ENCODE data around the gene PPIL6. TPM values are rescaled to one million over a fixed set of nuclear protein-coding genes. Genes with fewer than 3 reads are reported as not detected.

The PPIL6 gene
- polyA plus RNA-seq, 1 donor (not counting 4 experiments of a cell fraction or from before 2014, with no cell fraction given), result 1.4 TPM

DNA sequence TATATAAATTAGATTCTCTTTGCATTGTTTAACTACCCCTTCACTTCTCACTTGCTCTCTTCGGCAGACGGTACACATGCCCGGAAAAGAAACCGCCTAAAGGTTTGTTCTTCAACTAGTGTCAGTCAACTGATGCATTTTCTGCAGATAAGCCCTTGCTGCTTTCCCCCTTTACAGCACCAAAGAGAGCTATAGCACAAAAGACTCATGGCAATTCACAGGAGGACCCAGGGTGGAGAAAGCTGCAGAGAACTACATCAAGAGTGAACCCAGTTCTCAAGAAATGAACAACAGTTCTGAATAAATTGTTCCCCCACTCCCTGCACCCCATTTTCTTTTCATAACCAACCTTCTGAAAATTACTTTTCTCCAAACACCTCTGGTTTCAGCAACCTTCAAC, 67.1 kb downstream of the PPIL6 start:
- Histone ChIP-seq H3K9me1 (ENCODE audit: control insufficient read depth, extremely low read depth, insufficient read depth, low read length) (no peaks in the 10 kb centered on the region), H3K27me3 (ENCODE audit: control insufficient read depth, extremely low read depth, insufficient read depth, low read length) (no peaks in the 10 kb centered on the region), H4K20me1 (ENCODE audit: control insufficient read depth, extremely low read depth, insufficient read depth, low read length) (no peaks in the 10 kb centered on the region), H3K9me3 (ENCODE audit: control insufficient read depth, low read depth, low read length) (no peaks in the 10 kb centered on the region), H3K4me3 (ENCODE audit: control insufficient read depth in 2 of 3, extremely low read depth in 1 of 3, insufficient read depth in 2 of 3, low read depth in 1 of 3, low read length in 3 of 3) (no peak overlapping the region), H3K79me2 (ENCODE audit: control insufficient read depth, insufficient read depth, low read length) (peaks cover 28% of the 10 kb centered on the region), H3K4me2 (ENCODE audit: control insufficient read depth, extremely low read depth, insufficient read depth, low read depth, low read length) (no peak overlapping the region), H3K9ac (ENCODE audit: control insufficient read depth, extremely low read depth, insufficient read depth, low read length) (no peak overlapping the region), H2AFZ (ENCODE audit: control insufficient read depth, low read length) (no peak overlapping the region), H3K36me3 (ENCODE audit: control insufficient read depth in 2 of 2, extremely low read depth in 1 of 2, insufficient read depth in 2 of 2, low read length in 2 of 2) (peaks cover 17 to 42% of the 10 kb centered on the region in 2 experiments), H3K4me1 (ENCODE audit: control insufficient read depth, extremely low read depth, insufficient read depth, low read length) (no peaks in the 10 kb centered on the region), H3K27ac (ENCODE audit: control insufficient read depth, insufficient read depth, low read length) (no peak overlapping the region)
- FAIRE-seq, result no peak
- TF ChIP-seq, protein P1, sequence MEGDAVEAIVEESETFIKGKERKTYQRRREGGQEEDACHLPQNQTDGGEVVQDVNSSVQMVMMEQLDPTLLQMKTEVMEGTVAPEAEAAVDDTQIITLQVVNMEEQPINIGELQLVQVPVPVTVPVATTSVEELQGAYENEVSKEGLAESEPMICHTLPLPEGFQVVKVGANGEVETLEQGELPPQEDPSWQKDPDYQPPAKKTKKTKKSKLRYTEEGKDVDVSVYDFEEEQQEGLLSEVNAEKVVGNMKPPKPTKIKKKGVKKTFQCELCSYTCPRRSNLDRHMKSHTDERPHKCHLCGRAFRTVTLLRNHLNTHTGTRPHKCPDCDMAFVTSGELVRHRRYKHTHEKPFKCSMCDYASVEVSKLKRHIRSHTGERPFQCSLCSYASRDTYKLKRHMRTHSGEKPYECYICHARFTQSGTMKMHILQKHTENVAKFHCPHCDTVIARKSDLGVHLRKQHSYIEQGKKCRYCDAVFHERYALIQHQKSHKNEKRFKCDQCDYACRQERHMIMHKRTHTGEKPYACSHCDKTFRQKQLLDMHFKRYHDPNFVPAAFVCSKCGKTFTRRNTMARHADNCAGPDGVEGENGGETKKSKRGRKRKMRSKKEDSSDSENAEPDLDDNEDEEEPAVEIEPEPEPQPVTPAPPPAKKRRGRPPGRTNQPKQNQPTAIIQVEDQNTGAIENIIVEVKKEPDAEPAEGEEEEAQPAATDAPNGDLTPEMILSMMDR (optimal IDR thresholded peaks at IDR 0.05 in 1 of 3, IDR thresholded peaks at IDR 0.05 in 1 of 3, conservative IDR thresholded peaks at IDR 0.05 in 1 of 3; ENCODE audit: extremely low read depth in 1 of 3, insufficient read depth in 2 of 3, low read length in 3 of 3), result no peak
- no peak for TF ChIP-seq EZH2 (IDR thresholded peaks at IDR 0.05; ENCODE audit: low read length)
- dilution Hi-C loops (cut with MboI; ENCODE audit: extremely low pct_ligation_motif_present, low sequenced_read_pairs), result no loop called here
- DNase-seq (ENCODE audit: low read depth, low spot score), result no peak

DNA sequence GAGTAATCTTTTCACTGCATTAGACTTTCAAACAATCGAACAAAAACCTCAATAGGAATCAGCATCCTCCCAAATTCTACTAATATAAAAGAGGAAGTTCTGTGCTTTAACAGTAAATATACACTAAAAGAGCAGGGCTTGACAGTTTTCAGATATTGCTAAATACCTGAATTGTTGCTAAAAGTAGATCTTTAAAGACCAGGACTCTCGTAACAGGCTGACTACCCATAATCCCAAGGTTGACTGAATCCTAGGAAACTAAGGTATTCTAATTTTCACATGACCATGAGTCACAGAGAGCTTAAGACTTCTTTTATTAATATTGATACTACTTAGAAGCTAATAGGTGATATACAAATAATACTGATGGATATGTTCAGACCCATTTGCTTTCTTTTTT, 68.3 kb downstream of the PPIL6 start:
- Histone ChIP-seq H3K79me2 (ENCODE audit: control insufficient read depth, insufficient read depth, low read length) (peaks cover 18% of the 10 kb centered on the region), H2AFZ (ENCODE audit: control insufficient read depth, low read length) (no peak overlapping the region), H3K27me3 (ENCODE audit: control insufficient read depth, extremely low read depth, insufficient read depth, low read length) (no peaks in the 10 kb centered on the region), H3K9me3 (ENCODE audit: control insufficient read depth, low read depth, low read length) (no peaks in the 10 kb centered on the region), H4K20me1 (ENCODE audit: control insufficient read depth, extremely low read depth, insufficient read depth, low read length) (no peaks in the 10 kb centered on the region), H3K36me3 (ENCODE audit: control insufficient read depth in 2 of 2, extremely low read depth in 1 of 2, insufficient read depth in 2 of 2, low read length in 2 of 2) (peaks cover 18 to 42% of the 10 kb centered on the region in 2 experiments), H3K9ac (ENCODE audit: control insufficient read depth, extremely low read depth, insufficient read depth, low read length) (no peak overlapping the region), H3K27ac (ENCODE audit: control insufficient read depth, insufficient read depth, low read length) (no peak overlapping the region), H3K4me3 (ENCODE audit: control insufficient read depth in 2 of 3, extremely low read depth in 1 of 3, insufficient read depth in 2 of 3, low read depth in 1 of 3, low read length in 3 of 3) (no peak overlapping the region), H3K9me1 (ENCODE audit: control insufficient read depth, extremely low read depth, insufficient read depth, low read length) (no peaks in the 10 kb centered on the region), H3K4me2 (ENCODE audit: control insufficient read depth, extremely low read depth, insufficient read depth, low read depth, low read length) (no peak overlapping the region), H3K4me1 (ENCODE audit: control insufficient read depth, extremely low read depth, insufficient read depth, low read length) (no peaks in the 10 kb centered on the region)
- DNase-seq (ENCODE audit: low read depth, low spot score) (no peak), FAIRE-seq (no peak)
- dilution Hi-C loops (cut with MboI; ENCODE audit: extremely low pct_ligation_motif_present, low sequenced_read_pairs), result no loop called here
- TF ChIP-seq EZH2 (IDR thresholded peaks at IDR 0.05; ENCODE audit: low read length), result no peak
- TF ChIP-seq, protein P1 (optimal IDR thresholded peaks at IDR 0.05 in 1 of 3, IDR thresholded peaks at IDR 0.05 in 1 of 3, conservative IDR thresholded peaks at IDR 0.05 in 1 of 3; ENCODE audit: extremely low read depth in 1 of 3, insufficient read depth in 2 of 3, low read length in 3 of 3), result no peak
